SK-N-SH treated with all-trans-retinoic acid at 6 μM for 48 hours (cell line): ENCODE results near the gene PCDHB12.
"Not testable (repeated sequence)": the region's sequence is repeated elsewhere in the genome, so short reads cannot be mapped to it uniquely, and the experiment has no call there.

Source experiments
- ARNTL ChIP-seq: fragments of 450-650 bp; formaldehyde crosslinking; IDR thresholded peaks from 2 replicates; pipeline ENCODE4 v1.5.0; 2020; ENCODE audit warnings: low read depth, mild to moderate bottlenecking, moderate library complexity, borderline replicate concordance
- GLIS3 ChIP-seq: fragments of 250-450 bp; sonication (Bioruptor Pico); IDR thresholded peaks from 2 replicates; pipeline ENCODE4 v1.5.0; 2020; ENCODE audit warnings: mild to moderate bottlenecking, moderate library complexity
- RARB ChIP-seq: fragments of 250-450 bp; sonication (Bioruptor Pico); IDR thresholded peaks from 2 replicates; pipeline ENCODE4 v1.8.0; 2021; ENCODE audit warnings: mild to moderate bottlenecking, moderate library complexity
- ZC3H10 ChIP-seq: fragments of 250-450 bp; sonication (Bioruptor Pico); IDR thresholded peaks from 2 replicates; pipeline ENCODE4 v1.5.1; 2021; ENCODE audit warnings: mild to moderate bottlenecking, moderate library complexity
- ZFP3 ChIP-seq: fragments of 250-450 bp; sonication (Bioruptor Pico); IDR thresholded peaks from 2 replicates; pipeline ENCODE4 v1.5.0; 2020; ENCODE audit warnings: mild to moderate bottlenecking, moderate library complexity
- ZNF8 ChIP-seq: fragments of 450-650 bp; formaldehyde crosslinking; IDR thresholded peaks from 2 replicates; pipeline ENCODE4 v1.5.0; 2020; ENCODE audit warnings: mild to moderate bottlenecking, moderate library complexity
- TF ChIP-seq, protein P1 (sequence below): fragments of 250-450 bp; sonication (Bioruptor Pico); IDR thresholded peaks from 2 replicates; pipeline ENCODE4 v1.5.0; 2020; ENCODE audit warnings: mild to moderate bottlenecking, moderate library complexity
- TF ChIP-seq, protein P2 (sequence below): fragments of 250-450 bp; sonication (Bioruptor Pico); IDR thresholded peaks from 2 replicates; pipeline ENCODE4 v1.8.0; 2021; ENCODE audit warnings: low read depth, mild to moderate bottlenecking, moderate library complexity, borderline replicate concordance

- not testable (repeated sequence) for TF ChIP-seq ZNF8 (CRISPR knock-in tag); ARNTL; GLIS3 (CRISPR knock-in tag); ZC3H10 (CRISPR knock-in tag); RARB; ZFP3 (CRISPR knock-in tag)
- TF ChIP-seq, protein P1, sequence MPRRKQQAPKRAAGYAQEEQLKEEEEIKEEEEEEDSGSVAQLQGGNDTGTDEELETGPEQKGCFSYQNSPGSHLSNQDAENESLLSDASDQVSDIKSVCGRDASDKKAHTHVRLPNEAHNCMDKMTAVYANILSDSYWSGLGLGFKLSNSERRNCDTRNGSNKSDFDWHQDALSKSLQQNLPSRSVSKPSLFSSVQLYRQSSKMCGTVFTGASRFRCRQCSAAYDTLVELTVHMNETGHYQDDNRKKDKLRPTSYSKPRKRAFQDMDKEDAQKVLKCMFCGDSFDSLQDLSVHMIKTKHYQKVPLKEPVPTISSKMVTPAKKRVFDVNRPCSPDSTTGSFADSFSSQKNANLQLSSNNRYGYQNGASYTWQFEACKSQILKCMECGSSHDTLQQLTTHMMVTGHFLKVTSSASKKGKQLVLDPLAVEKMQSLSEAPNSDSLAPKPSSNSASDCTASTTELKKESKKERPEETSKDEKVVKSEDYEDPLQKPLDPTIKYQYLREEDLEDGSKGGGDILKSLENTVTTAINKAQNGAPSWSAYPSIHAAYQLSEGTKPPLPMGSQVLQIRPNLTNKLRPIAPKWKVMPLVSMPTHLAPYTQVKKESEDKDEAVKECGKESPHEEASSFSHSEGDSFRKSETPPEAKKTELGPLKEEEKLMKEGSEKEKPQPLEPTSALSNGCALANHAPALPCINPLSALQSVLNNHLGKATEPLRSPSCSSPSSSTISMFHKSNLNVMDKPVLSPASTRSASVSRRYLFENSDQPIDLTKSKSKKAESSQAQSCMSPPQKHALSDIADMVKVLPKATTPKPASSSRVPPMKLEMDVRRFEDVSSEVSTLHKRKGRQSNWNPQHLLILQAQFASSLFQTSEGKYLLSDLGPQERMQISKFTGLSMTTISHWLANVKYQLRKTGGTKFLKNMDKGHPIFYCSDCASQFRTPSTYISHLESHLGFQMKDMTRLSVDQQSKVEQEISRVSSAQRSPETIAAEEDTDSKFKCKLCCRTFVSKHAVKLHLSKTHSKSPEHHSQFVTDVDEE (CRISPR knock-in tag), result not testable (repeated sequence)
- TF ChIP-seq, protein P2, sequence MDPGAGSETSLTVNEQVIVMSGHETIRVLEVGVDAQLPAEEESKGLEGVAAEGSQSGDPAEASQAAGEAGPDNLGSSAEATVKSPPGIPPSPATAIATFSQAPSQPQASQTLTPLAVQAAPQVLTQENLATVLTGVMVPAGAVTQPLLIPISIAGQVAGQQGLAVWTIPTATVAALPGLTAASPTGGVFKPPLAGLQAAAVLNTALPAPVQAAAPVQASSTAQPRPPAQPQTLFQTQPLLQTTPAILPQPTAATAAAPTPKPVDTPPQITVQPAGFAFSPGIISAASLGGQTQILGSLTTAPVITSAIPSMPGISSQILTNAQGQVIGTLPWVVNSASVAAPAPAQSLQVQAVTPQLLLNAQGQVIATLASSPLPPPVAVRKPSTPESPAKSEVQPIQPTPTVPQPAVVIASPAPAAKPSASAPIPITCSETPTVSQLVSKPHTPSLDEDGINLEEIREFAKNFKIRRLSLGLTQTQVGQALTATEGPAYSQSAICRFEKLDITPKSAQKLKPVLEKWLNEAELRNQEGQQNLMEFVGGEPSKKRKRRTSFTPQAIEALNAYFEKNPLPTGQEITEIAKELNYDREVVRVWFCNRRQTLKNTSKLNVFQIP (CRISPR knock-in tag), result not testable (repeated sequence)
Observed at GRCh38 chr5:141179876-141180275, 28.6 kb upstream of the PCDHB12 start.
